HCT116 (cell line): ENCODE measurements around the gene SLC66A2.

ENCODE experiments used
- POLR2A ChIP-seq: IDR thresholded peaks from 2 replicates; pipeline ENCODE4 v1.7.0; 2011; ENCODE audit warnings: borderline replicate concordance; ENCODE audit not compliant: insufficient read depth, insufficient read length; ENCODE audit errors: extremely low read depth
- SP1 ChIP-seq: IDR thresholded peaks from 2 replicates; pipeline ENCODE4 v1.6.1; 2012; ENCODE audit warnings: low read depth
- ZBTB33 ChIP-seq: IDR thresholded peaks from 2 replicates; pipeline ENCODE4 v1.6.1; 2011; ENCODE audit warnings: mild to moderate bottlenecking, low read length, moderate library complexity; ENCODE audit not compliant: insufficient replicate concordance; ENCODE audit errors: extremely low read depth
- TF ChIP-seq, protein P1 (sequence below), 3 experiments: fragments of 200-600 bp in 1 of 3; sonication (generic) in 1 of 3; IDR thresholded peaks in 2 of 3; conservative IDR thresholded peaks in 1 of 3; 2 replicates each; pipeline ENCODE4 v1.5.1; 2012 to 2017; ENCODE audit warnings: low read depth in 2 of 3, low read length in 2 of 3, antibody characterized with exemption in 1 of 3, borderline replicate concordance in 1 of 3, control low read depth in 1 of 3, mild to moderate bottlenecking in 1 of 3, mixed read lengths in 1 of 3, mixed run types in 1 of 3, moderate library complexity in 1 of 3; ENCODE audit not compliant: insufficient read depth in 1 of 3
- TF ChIP-seq, protein P2 (sequence below): IDR thresholded peaks from 2 replicates; pipeline ENCODE4 v1.6.1; 2012

- TF ChIP-seq, protein P1, sequence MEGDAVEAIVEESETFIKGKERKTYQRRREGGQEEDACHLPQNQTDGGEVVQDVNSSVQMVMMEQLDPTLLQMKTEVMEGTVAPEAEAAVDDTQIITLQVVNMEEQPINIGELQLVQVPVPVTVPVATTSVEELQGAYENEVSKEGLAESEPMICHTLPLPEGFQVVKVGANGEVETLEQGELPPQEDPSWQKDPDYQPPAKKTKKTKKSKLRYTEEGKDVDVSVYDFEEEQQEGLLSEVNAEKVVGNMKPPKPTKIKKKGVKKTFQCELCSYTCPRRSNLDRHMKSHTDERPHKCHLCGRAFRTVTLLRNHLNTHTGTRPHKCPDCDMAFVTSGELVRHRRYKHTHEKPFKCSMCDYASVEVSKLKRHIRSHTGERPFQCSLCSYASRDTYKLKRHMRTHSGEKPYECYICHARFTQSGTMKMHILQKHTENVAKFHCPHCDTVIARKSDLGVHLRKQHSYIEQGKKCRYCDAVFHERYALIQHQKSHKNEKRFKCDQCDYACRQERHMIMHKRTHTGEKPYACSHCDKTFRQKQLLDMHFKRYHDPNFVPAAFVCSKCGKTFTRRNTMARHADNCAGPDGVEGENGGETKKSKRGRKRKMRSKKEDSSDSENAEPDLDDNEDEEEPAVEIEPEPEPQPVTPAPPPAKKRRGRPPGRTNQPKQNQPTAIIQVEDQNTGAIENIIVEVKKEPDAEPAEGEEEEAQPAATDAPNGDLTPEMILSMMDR (IDR thresholded peaks at IDR 0.05 in 2 of 3, conservative IDR thresholded peaks at IDR 0.05 in 1 of 3; ENCODE audit: borderline replicate concordance in 1 of 3, insufficient read depth in 1 of 3, low read depth in 2 of 3, low read length in 2 of 3) = no peak
- TF ChIP-seq ZBTB33 = no peak
- no peak for TF ChIP-seq POLR2A
- TF ChIP-seq, protein P2, sequence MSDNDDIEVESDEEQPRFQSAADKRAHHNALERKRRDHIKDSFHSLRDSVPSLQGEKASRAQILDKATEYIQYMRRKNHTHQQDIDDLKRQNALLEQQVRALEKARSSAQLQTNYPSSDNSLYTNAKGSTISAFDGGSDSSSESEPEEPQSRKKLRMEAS = no peak
- TF ChIP-seq SP1 = no peak
These were observed 61.9 kb downstream of the SLC66A2 start for GRCh38 chr18:79889569-79889968.
